ENCODE data around the gene CARD11. TPM values are rescaled to one million over a fixed set of nuclear protein-coding genes. Genes with fewer than 3 reads are reported as not detected.

Gene CARD11
- total and polyA plus RNA-seq, 9 donors = 0.28 to 2.5 (median 0.80) TPM

- H3K4me1 ChIP-seq (ENCODE audit: insufficient read depth) = no peaks in the 10 kb centered on the region
- peaks cover 0 to 3% of the 10 kb centered on the region in 2 donors for H3K9me3 ChIP-seq
- no peaks in the 10 kb centered on the region for H3K36me3 ChIP-seq
- WGBS, 3 donors = 74 to 82% (median 79%) methylated on average over 7 of the region's 7 CpGs
- TF ChIP-seq POLR2A (IDR thresholded peaks at IDR 0.05) (no peak), EP300 (IDR thresholded peaks at IDR 0.05) (no peak)
- TF ChIP-seq, protein P1, sequence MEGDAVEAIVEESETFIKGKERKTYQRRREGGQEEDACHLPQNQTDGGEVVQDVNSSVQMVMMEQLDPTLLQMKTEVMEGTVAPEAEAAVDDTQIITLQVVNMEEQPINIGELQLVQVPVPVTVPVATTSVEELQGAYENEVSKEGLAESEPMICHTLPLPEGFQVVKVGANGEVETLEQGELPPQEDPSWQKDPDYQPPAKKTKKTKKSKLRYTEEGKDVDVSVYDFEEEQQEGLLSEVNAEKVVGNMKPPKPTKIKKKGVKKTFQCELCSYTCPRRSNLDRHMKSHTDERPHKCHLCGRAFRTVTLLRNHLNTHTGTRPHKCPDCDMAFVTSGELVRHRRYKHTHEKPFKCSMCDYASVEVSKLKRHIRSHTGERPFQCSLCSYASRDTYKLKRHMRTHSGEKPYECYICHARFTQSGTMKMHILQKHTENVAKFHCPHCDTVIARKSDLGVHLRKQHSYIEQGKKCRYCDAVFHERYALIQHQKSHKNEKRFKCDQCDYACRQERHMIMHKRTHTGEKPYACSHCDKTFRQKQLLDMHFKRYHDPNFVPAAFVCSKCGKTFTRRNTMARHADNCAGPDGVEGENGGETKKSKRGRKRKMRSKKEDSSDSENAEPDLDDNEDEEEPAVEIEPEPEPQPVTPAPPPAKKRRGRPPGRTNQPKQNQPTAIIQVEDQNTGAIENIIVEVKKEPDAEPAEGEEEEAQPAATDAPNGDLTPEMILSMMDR (IDR thresholded peaks at IDR 0.05) = no peak
- intact Hi-C loops (cut with DNase I) = no loop called here
- H3K27me3 ChIP-seq = no peaks in the 10 kb centered on the region
- H3K4me3 ChIP-seq = no peak overlapping the region
- no peak overlapping the region for H3K27ac ChIP-seq
- no peak for DNase-seq
Observed at GRCh38 chr7:3010161-3010560, 33.5 kb downstream of the CARD11 start.

GRCh38 chr7:3009086-3009485 lies 34.6 kb downstream of the CARD11 start:
- H3K4me1 ChIP-seq (ENCODE audit: insufficient read depth) = no peaks in the 10 kb centered on the region
- intact Hi-C loops (cut with DNase I) = no loop called here
- no peak for DNase-seq
- H3K27me3 ChIP-seq = no peaks in the 10 kb centered on the region
- no peaks in the 10 kb centered on the region for H3K36me3 ChIP-seq
- H3K27ac ChIP-seq = no peak overlapping the region
- TF ChIP-seq, protein P1 (IDR thresholded peaks at IDR 0.05) = no peak
- TF ChIP-seq POLR2A (IDR thresholded peaks at IDR 0.05) (no peak), EP300 (IDR thresholded peaks at IDR 0.05) (no peak)
- 87 to 94% (median 90%) methylated on average over 10 to 12 of the region's 12 CpGs for WGBS, 3 donors
- H3K4me3 ChIP-seq = no peak overlapping the region
- H3K9me3 ChIP-seq = peaks cover 0 to 3% of the 10 kb centered on the region in 2 donors

DNA sequence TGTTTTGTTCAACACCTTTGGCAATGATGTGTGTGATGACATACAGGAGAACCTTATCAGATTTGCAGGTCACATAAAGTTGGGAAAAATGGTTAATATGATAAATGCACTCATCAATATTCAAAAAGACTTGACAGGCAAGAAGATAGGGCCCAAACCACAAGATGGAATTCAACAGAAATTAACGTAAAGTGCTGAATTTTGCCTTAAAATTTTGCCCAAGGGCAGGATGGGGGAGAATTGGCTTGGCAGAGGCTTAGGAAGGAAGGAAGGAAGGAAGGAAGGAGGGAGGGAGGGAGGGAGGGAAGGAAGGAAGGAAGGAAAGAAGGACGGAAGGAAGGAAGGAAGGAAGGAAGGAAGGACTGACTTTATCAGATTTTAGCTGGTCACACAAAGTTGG lies 35.3 kb downstream of the CARD11 start:
- intact Hi-C loops (cut with DNase I) = no loop called here
- Histone ChIP-seq H3K4me1 (ENCODE audit: insufficient read depth) (no peaks in the 10 kb centered on the region), H3K9me3 (peaks cover 0 to 2% of the 10 kb centered on the region in 2 donors), H3K27me3 (no peaks in the 10 kb centered on the region), H3K36me3 (no peaks in the 10 kb centered on the region), H3K4me3 (no peak overlapping the region), H3K27ac (no peak overlapping the region)
- WGBS, 3 donors = 76 to 86% (median 85%) methylated on average over 2 of the region's 2 CpGs
- no peak for DNase-seq
- no peak for TF ChIP-seq EP300 (IDR thresholded peaks at IDR 0.05)

- no peak overlapping the region for H3K4me3 ChIP-seq
- no peak overlapping the region for H3K27ac ChIP-seq
- intact Hi-C loops (cut with DNase I) = no loop called here
- no peaks in the 10 kb centered on the region for H3K9me3 ChIP-seq
- H3K4me1 ChIP-seq (ENCODE audit: insufficient read depth) = no peaks in the 10 kb centered on the region
- no peak for DNase-seq
- H3K36me3 ChIP-seq = no peaks in the 10 kb centered on the region
- 90 to 94% (median 94%) methylated on average over 6 of the region's 6 CpGs for WGBS, 3 donors
- no peaks in the 10 kb centered on the region for H3K27me3 ChIP-seq
- TF ChIP-seq, protein P1 (IDR thresholded peaks at IDR 0.05) = no peak
- TF ChIP-seq EP300 (IDR thresholded peaks at IDR 0.05) = no peak
- TF ChIP-seq POLR2A (IDR thresholded peaks at IDR 0.05) = no peak
Observed at GRCh38 chr7:3007696-3008095, 36.0 kb downstream of the CARD11 start.

DNA sequence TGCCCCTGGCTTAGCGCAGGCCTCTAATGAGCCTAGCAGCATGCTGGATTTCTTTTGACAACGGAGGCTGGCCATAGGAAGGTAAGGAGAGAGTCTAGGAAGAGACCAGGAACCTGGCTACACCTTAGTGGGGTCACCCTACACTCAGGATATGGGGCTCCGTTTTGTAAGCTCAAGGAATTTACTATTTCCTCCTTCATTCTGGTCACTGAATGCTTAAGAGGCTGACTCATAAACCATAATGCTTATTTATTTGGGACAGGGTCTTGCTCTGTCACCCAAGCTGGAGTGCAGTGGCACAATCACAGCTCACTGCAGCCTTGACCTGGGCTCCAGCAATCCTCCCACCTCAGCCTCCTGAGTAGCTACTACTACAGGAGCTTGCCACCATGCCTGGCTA lies 38.4 kb downstream of the CARD11 start:
- Histone ChIP-seq H3K27ac (no peak overlapping the region), H3K4me3 (no peak overlapping the region), H3K36me3 (no peaks in the 10 kb centered on the region), H3K4me1 (ENCODE audit: insufficient read depth) (no peaks in the 10 kb centered on the region), H3K9me3 (no peaks in the 10 kb centered on the region), H3K27me3 (no peaks in the 10 kb centered on the region)
- 77 to 84% (median 82%) methylated on average over 3 of the region's 3 CpGs for WGBS, 3 donors
- DNase-seq = no peak
- TF ChIP-seq, protein P1 (IDR thresholded peaks at IDR 0.05) = no peak
- TF ChIP-seq EP300 (IDR thresholded peaks at IDR 0.05) (no peak), POLR2A (IDR thresholded peaks at IDR 0.05) (no peak)
- intact Hi-C loops (cut with DNase I) = no loop called here

All from ovary (tissue), 9 donors.